Stimulated activated CD4-positive, alpha-beta T cell treated with anti-CD3 and anti-CD28 coated beads, TNF-alpha, amount 100 ng/mL, for 4 hours (primary cell): Measurements from ENCODE around the gene TPI1.

Source experiments
- DNase-seq, 3 experiments: peaks; one replicate each; pipeline ENCODE4 v3.0.0-alpha.2; 2020; ENCODE audit warnings: low read depth in 3 of 3

The TPI1 gene

GRCh38 chr12:6867413-6868210 lies at the start of gene TPI1:
Gene TPI1, plus strand, starts transcription at chr12:6867531. Its CDS starts 36 bp downstream, at chr12:6867567.
- peak; percentile 67 to 83 (median 67) for DNase-seq

- no peak for DNase-seq
These were observed 49.6 kb upstream of the TPI1 start for GRCh38 chr12:6817662-6818157.

GRCh38 chr12:6818222-6818621 lies 49.1 kb upstream of the TPI1 start:
- DNase-seq, result no peak

GRCh38 chr12:6818645-6819044 lies 48.7 kb upstream of the TPI1 start:
- DNase-seq, result no peak

GRCh38 chr12:6819106-6820030 lies 48.0 kb upstream of the TPI1 start:
- DNase-seq, result no peak

GRCh38 chr12:6820166-6820565 lies 47.2 kb upstream of the TPI1 start:
- no peak for DNase-seq

GRCh38 chr12:6821591-6822425 lies 45.5 kb upstream of the TPI1 start, which contains the start of gene GPR162:
Gene GPR162, plus strand, starts transcription at chr12:6821821. Its CDS starts 2,078 bp downstream, at chr12:6823899.
- no peak for DNase-seq

- no peak for DNase-seq
These were observed 44.8 kb upstream of the TPI1 start for GRCh38 chr12:6822426-6823135.

- no peak for DNase-seq
These were observed 43.9 kb upstream of the TPI1 start for GRCh38 chr12:6823182-6824084.

GRCh38 chr12:6824085-6824775 lies 43.1 kb upstream of the TPI1 start:
- DNase-seq, result no peak

GRCh38 chr12:6824901-6825381 lies 42.4 kb upstream of the TPI1 start:
- no peak for DNase-seq

GRCh38 chr12:6825398-6826124 lies 41.8 kb upstream of the TPI1 start:
- DNase-seq, result peak; percentile 65 to 82 (median 74)

GRCh38 chr12:6826125-6826733 lies 41.1 kb upstream of the TPI1 start:
- no peak for DNase-seq

GRCh38 chr12:6826734-6827436 lies 40.4 kb upstream of the TPI1 start:
- no peak for DNase-seq

GRCh38 chr12:6827437-6827911 lies 39.9 kb upstream of the TPI1 start:
- DNase-seq, result peak in 2 of 3 experiments; percentile 17 to 26

- no peak for DNase-seq
These were observed 39.1 kb upstream of the TPI1 start, which contains the start of gene P3H3 for GRCh38 chr12:6827982-6828780. Gene P3H3, plus strand, starts transcription at chr12:6828407. Its CDS starts 34 bp downstream, at chr12:6828441.
